NCI-H1092 treated with DMSO at 0.1 percent for 48 hours (cell line): Measurements from ENCODE around the gene SOX8.
"Not testable (repeated sequence)": the region's sequence is repeated elsewhere in the genome, so short reads cannot be mapped to it uniquely, and the experiment has no call there.

ENCODE experiments used
- DNase-seq: peaks from one replicate; lab custom pipeline; 2025; lab: John Stamatoyannopoulos, UW

The SOX8 gene

DNA sequence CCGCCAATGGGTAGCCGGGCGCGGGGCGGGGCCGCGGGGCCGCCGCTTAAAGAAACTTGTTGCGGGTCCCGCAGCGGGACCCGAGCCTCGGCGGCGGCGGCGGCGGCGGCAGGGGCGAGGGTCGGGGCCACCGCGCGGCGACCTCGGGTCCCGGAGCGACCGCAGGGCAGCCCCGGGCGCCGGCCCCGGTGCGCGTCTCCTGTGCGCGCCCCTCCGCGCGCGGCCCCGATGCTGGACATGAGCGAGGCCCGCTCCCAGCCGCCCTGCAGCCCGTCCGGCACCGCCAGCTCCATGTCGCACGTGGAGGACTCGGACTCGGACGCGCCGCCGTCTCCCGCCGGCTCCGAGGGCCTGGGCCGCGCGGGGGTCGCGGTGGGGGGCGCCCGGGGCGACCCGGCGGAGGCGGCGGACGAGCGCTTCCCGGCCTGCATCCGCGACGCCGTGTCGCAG, at the start of gene SOX8:
TSS of gene SOX8 (plus strand) at position 76 of the 450 bp plus-strand sequence. CDS start at position 229, 153 bp downstream.
- no peak for DNase-seq

DNA sequence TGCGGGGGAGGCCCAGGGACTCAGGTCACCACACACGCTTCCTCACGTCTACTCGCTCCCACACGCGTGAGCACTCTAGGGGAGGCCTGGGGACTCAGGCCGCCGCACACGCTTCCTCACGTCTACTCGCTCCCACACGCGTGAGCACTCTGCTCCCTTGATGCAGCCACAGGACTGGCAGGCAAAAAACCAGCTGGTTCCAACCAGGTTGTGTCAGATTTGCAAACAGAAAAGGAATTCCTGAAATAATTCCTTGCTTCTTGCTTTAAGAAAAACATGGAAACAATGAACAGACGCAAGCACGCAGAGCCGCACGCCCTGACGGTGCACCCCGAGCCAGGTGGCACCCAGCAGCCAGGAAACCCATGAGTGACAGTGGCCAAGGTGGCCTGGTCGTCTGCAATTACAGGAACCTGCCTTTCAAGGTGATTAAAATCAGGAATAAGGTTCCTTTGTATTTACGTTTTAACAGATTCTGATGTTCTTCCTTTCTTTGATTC, 48.7 kb upstream of the SOX8 start:
- DNase-seq = no peak

DNA sequence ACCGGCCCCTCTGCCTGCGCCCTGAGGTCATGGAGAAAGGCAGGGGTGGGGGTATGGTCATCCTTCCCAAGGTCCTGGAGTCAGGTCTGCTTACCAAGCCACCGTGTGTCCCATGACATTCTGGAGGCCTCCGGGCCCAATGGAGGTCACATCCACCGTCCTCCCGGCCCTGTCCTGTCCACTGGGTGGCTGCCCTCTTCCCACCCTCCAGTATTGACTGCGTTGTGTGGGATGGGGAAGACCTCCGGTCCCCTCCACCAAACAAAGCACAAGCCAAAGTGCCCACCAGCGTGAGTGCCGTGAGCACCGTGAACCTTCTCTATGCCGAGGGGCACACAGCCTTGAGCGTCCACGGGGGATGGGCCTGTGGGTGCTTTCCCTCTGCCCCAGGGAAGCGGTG, 48.0 kb upstream of the SOX8 start:
- DNase-seq = no peak

GRCh38 chr16:934178-934577, 47.4 kb upstream of the SOX8 start:
- DNase-seq = no peak

- DNase-seq = no peak
Measured at GRCh38 chr16:935684-936083, 45.9 kb upstream of the SOX8 start.

DNA sequence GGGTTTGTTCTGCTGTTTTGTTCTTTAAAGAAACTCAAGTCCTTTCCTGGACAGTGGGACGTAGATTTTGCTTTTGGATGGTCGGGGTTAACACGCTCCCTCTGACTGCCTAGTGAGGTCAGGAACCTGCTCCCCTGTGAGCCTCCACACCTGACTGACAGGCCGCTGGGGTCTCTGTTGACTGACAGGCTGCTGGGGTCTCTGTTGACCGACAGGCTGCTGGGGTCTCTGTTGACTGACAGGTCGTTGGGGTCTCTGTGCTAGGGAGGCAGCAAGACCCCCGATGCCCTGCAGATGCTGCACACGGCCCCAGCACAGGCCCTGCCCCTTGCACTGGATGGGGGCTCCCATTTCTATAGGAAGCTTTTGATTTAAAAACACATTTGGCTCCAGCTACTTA, 44.3 kb upstream of the SOX8 start:
- no peak for DNase-seq

GRCh38 chr16:937723-938122, 43.8 kb upstream of the SOX8 start:
- no peak for DNase-seq

- DNase-seq = no peak
Measured at GRCh38 chr16:938136-938535, 43.4 kb upstream of the SOX8 start.

- DNase-seq = no peak
Measured at GRCh38 chr16:938752-939151, 42.8 kb upstream of the SOX8 start.

DNA sequence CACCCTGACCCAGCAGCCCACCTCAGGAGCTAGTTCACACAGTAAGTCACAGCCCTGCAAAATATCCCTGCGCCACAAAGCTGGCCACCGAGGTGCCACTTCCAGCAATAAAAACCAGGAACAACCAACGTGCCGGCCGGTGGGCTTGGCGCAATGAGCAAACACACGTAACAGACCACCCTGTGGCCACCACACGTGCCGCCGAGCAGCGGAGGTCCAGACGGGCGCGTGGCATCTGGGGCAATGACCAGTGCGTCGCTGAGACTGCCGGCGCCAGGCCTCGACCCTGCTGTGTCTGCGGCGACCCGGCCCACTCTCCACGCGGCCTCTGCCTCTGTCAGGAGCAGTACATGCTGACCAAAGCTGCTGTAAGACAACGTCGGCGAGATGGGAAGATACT, 42.3 kb upstream of the SOX8 start:
- DNase-seq = no peak

DNA sequence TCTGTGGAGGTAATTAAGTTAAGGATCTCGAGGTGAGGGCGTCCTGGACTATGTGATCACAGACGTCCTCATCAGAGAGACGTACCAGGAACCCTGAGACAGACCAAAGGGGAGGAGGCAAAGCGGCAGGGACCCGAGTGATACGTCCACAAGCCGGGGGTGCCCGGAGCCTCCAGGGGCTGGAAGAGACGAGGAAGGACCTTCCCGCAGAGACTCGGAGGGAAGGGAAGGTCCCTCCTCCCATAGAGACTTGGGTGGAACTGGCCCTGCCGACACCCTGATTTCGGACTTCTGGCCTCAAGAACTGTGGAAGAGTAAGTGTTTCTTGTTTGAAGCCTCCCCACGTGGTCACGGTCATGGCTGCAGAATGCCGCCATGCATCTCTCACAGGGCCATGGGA, 41.6 kb upstream of the SOX8 start:
- no peak for DNase-seq

DNA sequence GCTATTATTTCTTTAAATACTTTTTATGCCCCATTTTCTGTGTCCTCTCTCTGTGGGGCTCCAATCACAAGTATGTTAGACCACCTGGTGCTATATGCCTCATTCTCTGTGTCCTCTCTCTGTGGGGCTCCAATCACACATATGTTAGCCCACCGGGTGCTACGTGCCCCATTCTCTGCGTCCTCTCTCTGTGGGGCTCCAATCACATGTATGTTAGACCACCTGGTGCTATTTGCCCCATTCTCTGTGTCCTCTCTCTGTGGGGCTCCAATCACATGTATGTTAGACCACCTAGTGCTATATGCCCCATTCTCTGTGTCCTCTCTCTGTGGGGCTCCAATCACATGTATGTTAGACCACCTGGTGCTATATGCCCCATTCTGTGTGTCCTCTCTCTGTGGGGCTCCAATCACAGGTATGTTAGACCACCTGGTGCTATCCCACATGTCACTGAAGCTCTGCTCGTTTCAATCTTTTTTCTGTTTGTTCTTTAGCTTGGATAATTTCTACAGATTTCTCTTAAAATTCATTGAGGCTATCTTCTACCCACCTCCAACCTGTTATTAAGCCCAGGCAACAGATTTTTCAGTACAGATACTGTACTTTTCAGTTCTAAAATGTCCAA, 39.0 kb upstream of the SOX8 start:
- no peak for DNase-seq

- DNase-seq = no peak
Measured at GRCh38 chr16:943971-944370, 37.6 kb upstream of the SOX8 start.

- DNase-seq = no peak
Measured at GRCh38 chr16:945271-946047, 36.1 kb upstream of the SOX8 start.

DNA sequence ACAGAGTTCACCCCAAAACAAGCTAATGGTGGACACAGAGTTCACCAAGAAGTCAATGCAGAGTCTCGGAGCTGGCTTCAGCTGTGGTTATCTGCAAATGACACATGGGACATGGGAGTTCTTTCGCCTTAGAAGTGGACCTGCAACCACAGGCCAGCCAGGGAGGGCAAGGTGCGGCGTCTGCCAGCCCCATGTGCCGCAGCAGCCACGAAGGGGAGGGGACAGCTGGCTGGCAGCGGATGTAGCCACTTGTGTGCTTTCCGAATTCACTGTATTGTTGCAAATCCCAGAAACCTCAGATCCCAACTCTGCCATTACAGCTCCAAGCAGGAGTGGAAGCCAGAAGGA, 35.5 kb upstream of the SOX8 start:
- no peak for DNase-seq

DNA sequence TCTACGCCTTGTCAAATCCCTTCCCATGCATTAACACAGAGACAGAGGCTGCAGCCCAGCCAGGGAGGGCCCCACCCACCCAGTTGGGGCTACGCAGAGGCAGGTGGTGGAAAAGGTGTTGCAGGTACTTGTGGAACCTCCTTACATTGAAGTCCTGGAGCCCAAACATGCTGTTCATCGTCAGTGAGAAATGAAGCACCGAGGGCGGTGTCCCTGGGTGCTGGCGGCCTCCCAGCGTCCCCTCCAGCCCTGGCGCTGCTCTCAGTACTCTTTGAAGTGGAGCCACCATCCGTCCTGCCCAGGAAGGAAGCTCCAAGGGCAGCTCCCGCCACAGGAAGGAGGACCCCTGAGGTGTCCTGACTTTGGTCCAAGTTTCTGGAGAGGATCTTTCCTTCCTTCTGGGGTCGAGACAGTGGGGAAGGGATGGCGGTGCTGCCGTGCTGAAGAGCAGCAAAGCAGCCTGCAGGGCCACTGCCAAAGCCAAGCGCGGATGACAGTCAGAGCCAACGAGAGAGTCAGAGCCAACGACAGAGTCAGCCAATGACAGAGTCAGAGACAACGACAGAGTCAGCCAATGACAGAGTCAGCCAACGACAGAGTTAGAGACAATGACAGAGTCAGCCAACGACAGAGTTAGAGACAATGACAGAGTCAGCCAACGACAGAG, 34.2 kb upstream of the SOX8 start:
- DNase-seq = no peak

- not testable (repeated sequence) for DNase-seq
Measured at GRCh38 chr16:947922-948303, 33.7 kb upstream of the SOX8 start.

DNA sequence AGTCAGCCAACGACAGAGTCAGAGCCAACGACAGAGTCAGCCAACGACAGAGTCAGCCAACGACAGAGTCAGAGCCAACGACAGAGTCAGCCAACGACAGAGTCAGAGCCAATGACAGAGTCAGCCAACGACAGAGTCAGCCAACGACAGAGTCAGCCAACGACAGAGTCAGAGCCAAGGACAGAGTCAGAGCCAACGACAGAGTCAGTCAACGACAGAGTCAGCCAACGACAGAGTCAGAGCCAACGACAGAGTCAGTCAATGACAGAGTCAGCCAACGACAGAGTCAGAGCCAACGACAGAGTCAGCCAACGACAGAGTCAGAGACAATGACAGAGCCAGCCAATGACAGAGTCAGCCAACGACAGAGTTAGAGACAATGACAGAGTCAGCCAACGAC, 32.8 kb upstream of the SOX8 start:
- DNase-seq = not testable (repeated sequence)

DNA sequence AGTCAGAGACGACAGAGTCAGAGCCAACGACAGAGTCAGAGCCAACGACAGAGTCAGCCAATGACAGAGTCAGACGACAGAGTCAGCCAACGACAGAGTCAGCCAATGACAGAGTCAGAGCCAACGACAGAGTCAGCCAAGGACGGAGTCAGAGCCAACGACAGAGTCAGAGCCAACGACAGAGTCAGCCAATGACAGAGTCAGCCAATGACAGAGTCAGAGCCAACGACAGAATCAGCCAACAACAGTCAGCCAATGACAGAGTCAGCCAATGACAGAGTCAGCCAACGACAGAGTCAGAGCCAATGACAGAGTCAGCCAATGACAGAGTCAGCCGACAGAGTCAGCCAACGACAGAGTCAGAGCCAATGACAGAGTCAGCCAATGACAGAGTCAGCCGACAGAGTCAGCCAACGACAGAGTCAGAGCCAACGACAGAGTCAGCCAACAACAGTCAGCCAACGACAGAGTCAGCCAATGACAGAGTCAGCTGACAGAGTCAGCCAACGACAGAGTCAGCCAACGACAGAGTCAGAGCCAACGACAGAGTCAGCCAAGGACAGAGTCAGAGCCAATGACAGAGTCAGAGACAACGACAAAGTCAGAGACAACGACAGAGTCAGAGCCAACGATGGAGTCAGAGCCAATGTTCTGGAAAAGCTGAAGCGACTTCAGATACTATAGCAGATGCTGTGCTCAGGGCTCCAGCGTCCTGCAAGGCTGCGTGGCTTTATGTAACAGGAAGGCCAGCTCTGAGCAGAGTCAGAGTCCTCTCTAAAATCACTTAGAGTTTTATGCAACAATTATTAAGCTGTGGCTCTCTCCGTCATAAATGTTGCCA, 30.6 kb upstream of the SOX8 start:
- DNase-seq = not testable (repeated sequence)

DNA sequence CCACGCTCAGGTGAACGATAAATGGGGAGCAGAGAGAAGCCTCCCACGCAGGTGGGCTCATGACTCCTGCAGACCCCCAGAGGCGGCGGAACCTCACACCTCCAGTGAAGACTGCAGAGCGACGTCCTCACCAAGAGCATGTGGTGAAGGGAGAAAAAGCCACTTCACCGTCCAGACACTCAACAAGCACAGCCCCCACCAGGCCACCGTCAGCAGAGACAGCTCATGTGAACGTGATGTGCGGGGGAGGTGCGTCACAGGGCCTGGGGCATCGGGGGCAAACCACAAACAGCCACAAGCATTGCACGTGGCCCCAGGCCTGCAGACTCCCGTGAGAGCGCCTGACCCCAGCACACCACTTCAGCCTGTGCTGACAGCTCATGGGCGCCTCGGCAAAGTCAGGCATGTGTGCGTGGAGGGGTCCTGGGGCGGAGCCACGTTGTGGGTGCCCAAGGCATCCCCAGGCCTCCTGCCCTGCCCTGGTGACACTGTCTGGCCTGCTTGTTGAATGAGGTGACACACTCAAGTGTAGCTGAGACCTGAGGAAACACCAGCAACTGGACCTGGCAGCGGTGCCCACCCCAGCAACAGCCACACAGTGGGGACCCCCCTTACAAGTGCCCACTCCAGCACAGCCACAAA, 29.8 kb upstream of the SOX8 start:
- no peak for DNase-seq

- no peak for DNase-seq
Measured at GRCh38 chr16:952321-952720, 29.2 kb upstream of the SOX8 start.

GRCh38 chr16:953818-954217, 27.8 kb upstream of the SOX8 start:
- DNase-seq = not testable (repeated sequence)
